ENCODE results near the gene TNFAIP2.

The TNFAIP2 gene

GRCh38 chr14:103129301-103130016 is 6.2 kb downstream of the TNFAIP2 start (continued):
- TF ChIP-seq, protein P1, sequence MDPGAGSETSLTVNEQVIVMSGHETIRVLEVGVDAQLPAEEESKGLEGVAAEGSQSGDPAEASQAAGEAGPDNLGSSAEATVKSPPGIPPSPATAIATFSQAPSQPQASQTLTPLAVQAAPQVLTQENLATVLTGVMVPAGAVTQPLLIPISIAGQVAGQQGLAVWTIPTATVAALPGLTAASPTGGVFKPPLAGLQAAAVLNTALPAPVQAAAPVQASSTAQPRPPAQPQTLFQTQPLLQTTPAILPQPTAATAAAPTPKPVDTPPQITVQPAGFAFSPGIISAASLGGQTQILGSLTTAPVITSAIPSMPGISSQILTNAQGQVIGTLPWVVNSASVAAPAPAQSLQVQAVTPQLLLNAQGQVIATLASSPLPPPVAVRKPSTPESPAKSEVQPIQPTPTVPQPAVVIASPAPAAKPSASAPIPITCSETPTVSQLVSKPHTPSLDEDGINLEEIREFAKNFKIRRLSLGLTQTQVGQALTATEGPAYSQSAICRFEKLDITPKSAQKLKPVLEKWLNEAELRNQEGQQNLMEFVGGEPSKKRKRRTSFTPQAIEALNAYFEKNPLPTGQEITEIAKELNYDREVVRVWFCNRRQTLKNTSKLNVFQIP (CRISPR knock-in tag; IDR thresholded peaks at IDR 0.05; ENCODE audit: borderline replicate concordance, low read depth), result no peak
- no peak for TF ChIP-seq ZFP30 (CRISPR knock-in tag; IDR thresholded peaks at IDR 0.05)
- TF ChIP-seq SNAI2 (CRISPR knock-in tag; IDR thresholded peaks at IDR 0.05), result no peak
- TF ChIP-seq ZFP3 (CRISPR knock-in tag; IDR thresholded peaks at IDR 0.05), result no peak
- no peak for TF ChIP-seq ZNF8 (CRISPR knock-in tag; IDR thresholded peaks at IDR 0.05)

DNA sequence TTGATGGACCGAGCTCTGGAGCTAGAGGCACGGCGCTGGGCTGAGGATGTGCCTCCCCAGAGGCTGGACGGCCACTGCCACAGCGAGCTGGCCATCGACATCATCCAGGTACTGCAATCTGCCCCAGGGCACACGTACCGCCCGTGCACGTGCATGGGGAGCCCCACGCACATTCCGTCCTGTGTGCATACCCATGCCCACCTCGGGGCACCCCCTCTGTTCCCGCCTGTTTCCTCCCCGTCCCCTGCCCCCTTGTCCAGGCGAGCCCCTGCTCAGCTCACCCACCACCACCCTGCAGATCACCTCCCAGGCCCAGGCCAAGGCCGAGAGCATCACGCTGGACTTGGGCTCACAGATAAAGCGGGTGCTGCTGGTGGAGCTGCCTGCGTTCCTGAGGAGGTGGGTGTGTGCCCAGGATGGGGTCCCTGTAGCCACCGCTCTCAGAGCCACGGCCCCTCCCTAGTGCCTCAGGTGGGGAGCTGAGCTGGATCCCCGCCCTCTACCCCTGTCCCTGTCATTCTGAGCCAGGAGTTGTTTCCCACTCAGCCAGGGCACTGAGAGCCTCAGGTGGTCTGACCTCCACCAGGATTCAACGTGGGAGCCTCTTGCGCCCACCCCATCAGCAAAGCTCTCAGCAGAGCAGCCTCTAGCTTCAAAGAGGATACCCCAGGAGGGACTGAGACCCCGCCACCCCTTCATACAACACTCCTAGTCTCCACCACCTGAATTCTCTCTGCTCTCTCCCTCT is 6.9 kb downstream of the TNFAIP2 start:
- ATAC-seq, result no peak
- no peak for TF ChIP-seq RARB (CRISPR knock-in tag; IDR thresholded peaks at IDR 0.05)
- no peak for TF ChIP-seq ZNF8 (CRISPR knock-in tag; IDR thresholded peaks at IDR 0.05)
- TF ChIP-seq, protein P2, sequence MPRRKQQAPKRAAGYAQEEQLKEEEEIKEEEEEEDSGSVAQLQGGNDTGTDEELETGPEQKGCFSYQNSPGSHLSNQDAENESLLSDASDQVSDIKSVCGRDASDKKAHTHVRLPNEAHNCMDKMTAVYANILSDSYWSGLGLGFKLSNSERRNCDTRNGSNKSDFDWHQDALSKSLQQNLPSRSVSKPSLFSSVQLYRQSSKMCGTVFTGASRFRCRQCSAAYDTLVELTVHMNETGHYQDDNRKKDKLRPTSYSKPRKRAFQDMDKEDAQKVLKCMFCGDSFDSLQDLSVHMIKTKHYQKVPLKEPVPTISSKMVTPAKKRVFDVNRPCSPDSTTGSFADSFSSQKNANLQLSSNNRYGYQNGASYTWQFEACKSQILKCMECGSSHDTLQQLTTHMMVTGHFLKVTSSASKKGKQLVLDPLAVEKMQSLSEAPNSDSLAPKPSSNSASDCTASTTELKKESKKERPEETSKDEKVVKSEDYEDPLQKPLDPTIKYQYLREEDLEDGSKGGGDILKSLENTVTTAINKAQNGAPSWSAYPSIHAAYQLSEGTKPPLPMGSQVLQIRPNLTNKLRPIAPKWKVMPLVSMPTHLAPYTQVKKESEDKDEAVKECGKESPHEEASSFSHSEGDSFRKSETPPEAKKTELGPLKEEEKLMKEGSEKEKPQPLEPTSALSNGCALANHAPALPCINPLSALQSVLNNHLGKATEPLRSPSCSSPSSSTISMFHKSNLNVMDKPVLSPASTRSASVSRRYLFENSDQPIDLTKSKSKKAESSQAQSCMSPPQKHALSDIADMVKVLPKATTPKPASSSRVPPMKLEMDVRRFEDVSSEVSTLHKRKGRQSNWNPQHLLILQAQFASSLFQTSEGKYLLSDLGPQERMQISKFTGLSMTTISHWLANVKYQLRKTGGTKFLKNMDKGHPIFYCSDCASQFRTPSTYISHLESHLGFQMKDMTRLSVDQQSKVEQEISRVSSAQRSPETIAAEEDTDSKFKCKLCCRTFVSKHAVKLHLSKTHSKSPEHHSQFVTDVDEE (CRISPR knock-in tag; IDR thresholded peaks at IDR 0.05), result no peak
- no peak for TF ChIP-seq ZC3H10 (CRISPR knock-in tag; IDR thresholded peaks at IDR 0.05)
- TF ChIP-seq SNAI2 (CRISPR knock-in tag; IDR thresholded peaks at IDR 0.05), result no peak
- TF ChIP-seq ARNTL (CRISPR knock-in tag; IDR thresholded peaks at IDR 0.05; ENCODE audit: borderline replicate concordance, low read depth), result no peak
- TF ChIP-seq TOX (CRISPR knock-in tag; IDR thresholded peaks at IDR 0.05; ENCODE audit: borderline replicate concordance), result no peak
- no peak for TF ChIP-seq ISL1 (CRISPR knock-in tag; IDR thresholded peaks at IDR 0.05)

- ATAC-seq, result peak; percentile 90
- TF ChIP-seq, protein P2 (CRISPR knock-in tag; IDR thresholded peaks at IDR 0.05), result no peak
- peak; percentile 41; the same call in 1 of the 2 replicates for TF ChIP-seq TCF4 (CRISPR knock-in tag; IDR thresholded peaks at IDR 0.05; ENCODE audit: borderline replicate concordance)
- TF ChIP-seq OSR1 (CRISPR knock-in tag; IDR thresholded peaks at IDR 0.05), result no peak
- TF ChIP-seq, protein P3, sequence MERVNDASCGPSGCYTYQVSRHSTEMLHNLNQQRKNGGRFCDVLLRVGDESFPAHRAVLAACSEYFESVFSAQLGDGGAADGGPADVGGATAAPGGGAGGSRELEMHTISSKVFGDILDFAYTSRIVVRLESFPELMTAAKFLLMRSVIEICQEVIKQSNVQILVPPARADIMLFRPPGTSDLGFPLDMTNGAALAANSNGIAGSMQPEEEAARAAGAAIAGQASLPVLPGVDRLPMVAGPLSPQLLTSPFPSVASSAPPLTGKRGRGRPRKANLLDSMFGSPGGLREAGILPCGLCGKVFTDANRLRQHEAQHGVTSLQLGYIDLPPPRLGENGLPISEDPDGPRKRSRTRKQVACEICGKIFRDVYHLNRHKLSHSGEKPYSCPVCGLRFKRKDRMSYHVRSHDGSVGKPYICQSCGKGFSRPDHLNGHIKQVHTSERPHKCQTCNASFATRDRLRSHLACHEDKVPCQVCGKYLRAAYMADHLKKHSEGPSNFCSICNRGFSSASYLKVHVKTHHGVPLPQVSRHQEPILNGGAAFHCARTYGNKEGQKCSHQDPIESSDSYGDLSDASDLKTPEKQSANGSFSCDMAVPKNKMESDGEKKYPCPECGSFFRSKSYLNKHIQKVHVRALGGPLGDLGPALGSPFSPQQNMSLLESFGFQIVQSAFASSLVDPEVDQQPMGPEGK (CRISPR knock-in tag; IDR thresholded peaks at IDR 0.05; ENCODE audit: borderline replicate concordance), result no peak
Observed at GRCh38 chr14:103130965-103131364, 7.7 kb downstream of the TNFAIP2 start.

DNA sequence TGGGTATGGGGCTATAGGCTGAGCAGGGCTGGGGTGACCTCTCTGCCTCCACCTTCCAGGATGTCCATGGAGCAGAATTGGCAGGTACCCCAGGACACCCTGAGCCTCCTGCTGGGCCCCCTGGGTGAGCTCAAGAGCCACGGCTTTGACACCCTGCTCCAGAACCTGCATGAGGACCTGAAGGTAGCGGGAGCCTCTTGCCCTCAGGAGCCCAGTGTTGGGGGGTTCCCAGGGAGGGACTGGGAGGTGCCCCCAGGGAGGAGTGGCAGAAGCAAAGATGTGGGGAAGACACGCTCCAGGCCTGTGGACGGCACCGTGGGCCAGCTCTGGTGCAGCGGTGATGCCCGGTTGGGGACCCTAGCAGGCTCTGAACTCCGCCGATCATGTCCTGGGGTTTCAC is 8.3 kb downstream of the TNFAIP2 start:
- no peak for ATAC-seq
- TF ChIP-seq RARB (CRISPR knock-in tag; IDR thresholded peaks at IDR 0.05), result no peak

Measured in SK-N-SH treated with all-trans-retinoic acid at 6 μM for 48 hours (cell line).